ENCODE results near the gene PSMD2. TPM values are rescaled to one million over a fixed set of nuclear protein-coding genes. Genes with fewer than 3 reads are reported as not detected.

The PSMD2 gene
- total and polyA plus RNA-seq, 2 donors (not counting 3 experiments of a cell fraction or from before 2014, with no cell fraction given), result 414 to 435 TPM

- Histone ChIP-seq H3K4me1 (ENCODE audit: control insufficient read depth, extremely low read depth, insufficient read depth, low read length) (no peaks in the 10 kb centered on the region), H3K9me1 (replicated peaks; ENCODE audit: control insufficient read depth, extremely low read depth, insufficient read depth, low read length) (no peaks in the 10 kb centered on the region), H3K9me3 (replicated peaks; ENCODE audit: control insufficient read depth, insufficient read depth, low read length) (no peaks in the 10 kb centered on the region), H3K27ac (ENCODE audit: insufficient read depth, low read depth, low read length) (no peak overlapping the region), H4K20me1 (replicated peaks; ENCODE audit: control insufficient read depth, extremely low read depth, insufficient read depth, low read length) (no peaks in the 10 kb centered on the region), H2AFZ (ENCODE audit: low read depth, low read length) (no peak overlapping the region), H3K79me2 (ENCODE audit: control insufficient read depth, insufficient read depth, low read length) (peaks cover 18% of the 10 kb centered on the region), H3K9ac (replicated peaks; ENCODE audit: extremely low read depth, insufficient read depth, low read length) (no peak overlapping the region), H3K4me3 (replicated peaks in 1 of 3; ENCODE audit: insufficient read depth in 1 of 3, low read depth in 1 of 3, low read length in 3 of 3) (no peak overlapping the region), H3K27me3 (ENCODE audit: control insufficient read depth in 2 of 2, insufficient read depth in 2 of 2, low read length in 2 of 2) (no peaks in the 10 kb centered on the region), H3K4me2 (ENCODE audit: insufficient read depth, low read length) (no peak overlapping the region), H3K36me3 (ENCODE audit: control insufficient read depth in 2 of 2, extremely low read depth in 1 of 2, insufficient read depth in 2 of 2, low read length in 2 of 2) (peaks cover 30 to 38% of the 10 kb centered on the region in 2 experiments)
- CTCF ChIA-PET, result no interaction called here
- TF ChIP-seq MYC (IDR thresholded peaks at IDR 0.05; ENCODE audit: low read depth, low read length), result no peak
- no peak for TF ChIP-seq GATA2 (IDR thresholded peaks at IDR 0.05; ENCODE audit: insufficient read depth, insufficient read length, low read depth, low read length)
- DNase-seq (ENCODE audit: low read depth, low spot score), result no peak
- POLR2A ChIA-PET, result no interaction called here
- intact Hi-C loops (cut with micrococcal nuclease) (no loop called here), dilution Hi-C loops (cut with MboI; ENCODE audit: extremely low pct_ligation_motif_present, low sequenced_read_pairs) (no loop called here)
- no peak for FAIRE-seq
- BruUV-seq (replicated peaks), result no TSS peak
Observed at GRCh38 chr3:184307915-184308314, 8.9 kb downstream of the PSMD2 start.

- dilution Hi-C loops (cut with MboI; ENCODE audit: extremely low pct_ligation_motif_present, low sequenced_read_pairs) (no loop called here), intact Hi-C loops (cut with micrococcal nuclease) (no loop called here)
- Histone ChIP-seq H2AFZ (ENCODE audit: low read depth, low read length) (no peak overlapping the region), H4K20me1 (replicated peaks; ENCODE audit: control insufficient read depth, extremely low read depth, insufficient read depth, low read length) (no peaks in the 10 kb centered on the region), H3K4me2 (ENCODE audit: insufficient read depth, low read length) (no peak overlapping the region), H3K36me3 (ENCODE audit: control insufficient read depth in 2 of 2, extremely low read depth in 1 of 2, insufficient read depth in 2 of 2, low read length in 2 of 2) (peaks cover 24 to 31% of the 10 kb centered on the region in 2 experiments), H3K79me2 (ENCODE audit: control insufficient read depth, insufficient read depth, low read length) (peaks cover 9% of the 10 kb centered on the region), H3K27ac (ENCODE audit: insufficient read depth, low read depth, low read length) (no peak overlapping the region), H3K9me1 (replicated peaks; ENCODE audit: control insufficient read depth, extremely low read depth, insufficient read depth, low read length) (no peaks in the 10 kb centered on the region), H3K4me3 (replicated peaks in 1 of 3; ENCODE audit: insufficient read depth in 1 of 3, low read depth in 1 of 3, low read length in 3 of 3) (no peak overlapping the region), H3K4me1 (ENCODE audit: control insufficient read depth, extremely low read depth, insufficient read depth, low read length) (no peaks in the 10 kb centered on the region), H3K9ac (replicated peaks; ENCODE audit: extremely low read depth, insufficient read depth, low read length) (no peak overlapping the region), H3K27me3 (ENCODE audit: control insufficient read depth in 2 of 2, insufficient read depth in 2 of 2, low read length in 2 of 2) (no peaks in the 10 kb centered on the region), H3K9me3 (replicated peaks; ENCODE audit: control insufficient read depth, insufficient read depth, low read length) (no peaks in the 10 kb centered on the region)
- TSS peak; percentile 55 for BruUV-seq (replicated peaks)
- POLR2A ChIA-PET, result no interaction called here
- DNase-seq (ENCODE audit: low read depth, low spot score) (no peak), FAIRE-seq (no peak)
- CTCF ChIA-PET, result no interaction called here
- TF ChIP-seq POLR2A (IDR thresholded peaks at IDR 0.05; ENCODE audit: low read depth, low read length) (no peak), CTCF (IDR thresholded peaks at IDR 0.05; ENCODE audit: extremely low read depth in 1 of 2, insufficient read depth in 1 of 2, low read depth in 1 of 2, low read length in 2 of 2) (peak in 1 of 2 donors; percentile 26), JUN (IDR thresholded peaks at IDR 0.05; ENCODE audit: borderline replicate concordance, insufficient read depth, insufficient read length, low read depth) (no peak), MYC (IDR thresholded peaks at IDR 0.05; ENCODE audit: low read depth, low read length) (no peak), GATA2 (IDR thresholded peaks at IDR 0.05; ENCODE audit: insufficient read depth, insufficient read length, low read depth, low read length) (peak; percentile 57)
Observed at GRCh38 chr3:184308744-184309143, 9.7 kb downstream of the PSMD2 start.

Measured in endothelial cell of umbilical vein (primary cell).